ENCODE results near the gene MARCO.

MARCO gene

GRCh38 chr2:118913131-118913802 lies 28.7 kb upstream of the MARCO start:
- no peaks in the 10 kb centered on the region for H3K9me3 ChIP-seq (ENCODE audit: control insufficient read depth, low read depth, low read length)
- no peak overlapping the region for H3K4me3 ChIP-seq (ENCODE audit: low read length)
- H3K36me3 ChIP-seq (ENCODE audit: control insufficient read depth, low read depth, low read length) = no peaks in the 10 kb centered on the region
- no peaks in the 10 kb centered on the region for H3K4me1 ChIP-seq (ENCODE audit: control insufficient read depth, low read depth, low read length)
- H3K27ac ChIP-seq (ENCODE audit: low read length) = no peak overlapping the region
- no peaks in the 10 kb centered on the region for H3K27me3 ChIP-seq (ENCODE audit: control insufficient read depth, insufficient read depth, low read length)
- H3K9ac ChIP-seq (ENCODE audit: low read length) = no peak overlapping the region

GRCh38 chr2:118913803-118914645 lies 28.0 kb upstream of the MARCO start:
- no peaks in the 10 kb centered on the region for H3K36me3 ChIP-seq (ENCODE audit: control insufficient read depth, low read depth, low read length)
- H3K9ac ChIP-seq (ENCODE audit: low read length) = no peak overlapping the region

GRCh38 chr2:118914721-118915453 lies 27.1 kb upstream of the MARCO start:
- H3K4me1 ChIP-seq (ENCODE audit: control insufficient read depth, low read depth, low read length) = no peaks in the 10 kb centered on the region
- H3K36me3 ChIP-seq (ENCODE audit: control insufficient read depth, low read depth, low read length) = no peaks in the 10 kb centered on the region
- H3K27me3 ChIP-seq (ENCODE audit: control insufficient read depth, insufficient read depth, low read length) = no peaks in the 10 kb centered on the region
- no peak overlapping the region for H3K4me3 ChIP-seq (ENCODE audit: low read length)
- no peak overlapping the region for H3K9ac ChIP-seq (ENCODE audit: low read length)
- H3K27ac ChIP-seq (ENCODE audit: low read length) = no peak overlapping the region
- no peaks in the 10 kb centered on the region for H3K9me3 ChIP-seq (ENCODE audit: control insufficient read depth, low read depth, low read length)

More at GRCh38 chr2:118913803-118914645, 28.0 kb upstream of the MARCO start:
- Histone ChIP-seq H3K4me3 (ENCODE audit: low read length) (no peak overlapping the region), H3K27me3 (ENCODE audit: control insufficient read depth, insufficient read depth, low read length) (no peaks in the 10 kb centered on the region), H3K4me1 (ENCODE audit: control insufficient read depth, low read depth, low read length) (no peaks in the 10 kb centered on the region), H3K27ac (ENCODE audit: low read length) (no peak overlapping the region), H3K9me3 (ENCODE audit: control insufficient read depth, low read depth, low read length) (no peaks in the 10 kb centered on the region)

GRCh38 chr2:118918017-118918416 lies 24.0 kb upstream of the MARCO start:
- no peak overlapping the region for H3K27ac ChIP-seq (ENCODE audit: low read length)

GRCh38 chr2:118921646-118922045 lies 20.3 kb upstream of the MARCO start:
- Histone ChIP-seq H3K27me3 (ENCODE audit: control insufficient read depth, insufficient read depth, low read length) (no peaks in the 10 kb centered on the region), H3K9me3 (ENCODE audit: control insufficient read depth, low read depth, low read length) (no peaks in the 10 kb centered on the region), H3K36me3 (ENCODE audit: control insufficient read depth, low read depth, low read length) (no peaks in the 10 kb centered on the region), H3K27ac (ENCODE audit: low read length) (no peak overlapping the region), H3K4me3 (ENCODE audit: low read length) (no peak overlapping the region), H3K9ac (ENCODE audit: low read length) (no peak overlapping the region), H3K4me1 (ENCODE audit: control insufficient read depth, low read depth, low read length) (peaks cover 4% of the 10 kb centered on the region)

More at GRCh38 chr2:118918017-118918416, 24.0 kb upstream of the MARCO start:
- Histone ChIP-seq H3K36me3 (ENCODE audit: control insufficient read depth, low read depth, low read length) (no peaks in the 10 kb centered on the region), H3K9ac (ENCODE audit: low read length) (no peak overlapping the region), H3K9me3 (ENCODE audit: control insufficient read depth, low read depth, low read length) (no peaks in the 10 kb centered on the region), H3K4me1 (ENCODE audit: control insufficient read depth, low read depth, low read length) (peaks cover 4% of the 10 kb centered on the region), H3K27me3 (ENCODE audit: control insufficient read depth, insufficient read depth, low read length) (no peaks in the 10 kb centered on the region), H3K4me3 (ENCODE audit: low read length) (no peak overlapping the region)

DNA sequence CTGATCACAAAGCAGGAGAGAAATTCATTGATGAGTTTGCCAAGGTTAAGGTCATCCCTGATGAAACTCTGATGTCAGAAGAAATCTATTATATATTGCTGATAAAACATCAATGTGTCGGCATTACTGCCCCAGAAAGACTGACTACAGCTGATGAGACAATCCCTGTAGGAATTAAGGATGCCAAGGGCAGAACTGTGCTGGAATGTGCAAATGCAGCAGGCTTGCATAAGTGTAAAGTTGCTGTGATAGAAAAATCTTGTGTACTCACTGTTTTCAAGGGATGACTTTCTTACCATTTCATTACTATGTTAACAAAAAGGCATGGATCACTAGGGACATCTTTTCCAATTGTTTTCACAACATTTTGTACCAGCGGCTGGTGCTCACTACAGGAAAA lies 19.7 kb upstream of the MARCO start:
- no peak overlapping the region for H3K4me3 ChIP-seq (ENCODE audit: low read length)
- H3K4me1 ChIP-seq (ENCODE audit: control insufficient read depth, low read depth, low read length) = peaks cover 4% of the 10 kb centered on the region
- no peaks in the 10 kb centered on the region for H3K27me3 ChIP-seq (ENCODE audit: control insufficient read depth, insufficient read depth, low read length)
- H3K9me3 ChIP-seq (ENCODE audit: control insufficient read depth, low read depth, low read length) = no peaks in the 10 kb centered on the region
- no peaks in the 10 kb centered on the region for H3K36me3 ChIP-seq (ENCODE audit: control insufficient read depth, low read depth, low read length)
- H3K27ac ChIP-seq (ENCODE audit: low read length) = no peak overlapping the region
- no peak overlapping the region for H3K9ac ChIP-seq (ENCODE audit: low read length)

DNA sequence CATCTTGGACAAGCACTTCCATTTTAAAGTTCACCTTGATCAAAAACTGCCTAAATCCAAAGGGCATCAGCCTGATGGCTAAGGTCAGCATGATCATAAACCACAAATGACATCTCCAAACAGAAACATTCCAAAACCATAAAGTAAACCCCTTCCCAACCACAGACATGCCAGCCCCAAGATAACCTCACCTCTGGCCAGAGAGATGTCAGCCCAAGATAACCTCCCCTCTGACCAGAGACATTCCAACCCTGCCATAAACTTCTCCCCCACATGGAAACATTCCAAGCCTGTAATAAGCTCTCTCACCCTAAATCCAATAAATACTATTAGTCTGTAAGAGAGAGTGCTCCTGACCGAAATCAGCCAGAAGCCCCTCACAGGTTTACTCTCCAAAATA lies 18.6 kb upstream of the MARCO start:
- H3K9ac ChIP-seq (ENCODE audit: low read length) = no peak overlapping the region
- peaks cover 4% of the 10 kb centered on the region for H3K4me1 ChIP-seq (ENCODE audit: control insufficient read depth, low read depth, low read length)
- H3K9me3 ChIP-seq (ENCODE audit: control insufficient read depth, low read depth, low read length) = no peaks in the 10 kb centered on the region
- H3K27me3 ChIP-seq (ENCODE audit: control insufficient read depth, insufficient read depth, low read length) = no peaks in the 10 kb centered on the region
- H3K27ac ChIP-seq (ENCODE audit: low read length) = no peak overlapping the region
- H3K4me3 ChIP-seq (ENCODE audit: low read length) = no peak overlapping the region
- no peaks in the 10 kb centered on the region for H3K36me3 ChIP-seq (ENCODE audit: control insufficient read depth, low read depth, low read length)

DNA sequence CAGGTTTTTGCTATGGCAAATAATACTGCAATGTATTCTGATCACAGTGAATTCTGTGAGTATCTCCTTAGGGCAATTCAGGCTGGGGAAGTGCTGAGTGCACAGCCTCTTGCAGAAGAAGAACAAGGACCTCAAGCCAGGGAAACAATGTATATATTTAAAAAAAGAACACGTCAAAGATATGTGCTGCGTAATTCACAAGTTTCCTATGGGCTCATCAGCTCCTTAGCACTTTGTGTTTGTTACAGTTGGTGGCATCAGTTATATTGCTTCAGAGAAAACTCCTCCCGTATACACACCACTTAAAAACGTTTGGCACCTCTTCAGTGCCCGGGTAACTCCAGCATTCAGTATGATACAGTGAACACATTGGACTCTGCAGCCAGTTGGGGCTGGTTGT lies 16.5 kb upstream of the MARCO start:
- Histone ChIP-seq H3K9ac (ENCODE audit: low read length) (no peak overlapping the region), H3K4me1 (ENCODE audit: control insufficient read depth, low read depth, low read length) (peaks cover 4% of the 10 kb centered on the region), H3K9me3 (ENCODE audit: control insufficient read depth, low read depth, low read length) (no peaks in the 10 kb centered on the region), H3K36me3 (ENCODE audit: control insufficient read depth, low read depth, low read length) (no peaks in the 10 kb centered on the region), H3K4me3 (ENCODE audit: low read length) (no peak overlapping the region), H3K27me3 (ENCODE audit: control insufficient read depth, insufficient read depth, low read length) (no peaks in the 10 kb centered on the region), H3K27ac (ENCODE audit: low read length) (no peak overlapping the region)

DNA sequence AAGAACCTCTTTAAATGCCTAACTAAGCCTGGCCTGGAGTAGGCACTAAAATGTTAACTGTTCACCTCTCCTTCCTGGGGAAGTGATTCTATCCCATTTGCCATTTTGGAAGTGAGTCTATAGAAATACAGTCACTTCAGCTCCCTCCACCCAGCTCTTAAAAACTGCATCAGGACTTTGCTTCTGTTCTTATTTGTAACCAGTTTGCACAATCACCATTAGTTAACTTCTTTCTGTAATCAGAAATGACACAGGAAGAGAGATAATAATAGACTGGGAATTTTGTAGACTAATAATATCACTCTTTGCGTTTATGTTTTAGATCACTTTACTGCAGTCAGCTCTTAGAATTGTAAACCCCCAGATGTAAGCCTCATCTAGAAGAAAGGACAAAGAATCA lies 16.0 kb upstream of the MARCO start:
- no peak overlapping the region for H3K27ac ChIP-seq (ENCODE audit: low read length)
- H3K27me3 ChIP-seq (ENCODE audit: control insufficient read depth, insufficient read depth, low read length) = no peaks in the 10 kb centered on the region
- H3K9me3 ChIP-seq (ENCODE audit: control insufficient read depth, low read depth, low read length) = no peaks in the 10 kb centered on the region
- no peaks in the 10 kb centered on the region for H3K36me3 ChIP-seq (ENCODE audit: control insufficient read depth, low read depth, low read length)
- H3K4me3 ChIP-seq (ENCODE audit: low read length) = no peak overlapping the region
- H3K4me1 ChIP-seq (ENCODE audit: control insufficient read depth, low read depth, low read length) = peaks cover 4% of the 10 kb centered on the region
- no peak overlapping the region for H3K9ac ChIP-seq (ENCODE audit: low read length)

- Histone ChIP-seq H3K9me3 (ENCODE audit: control insufficient read depth, low read depth, low read length) (peaks cover 3% of the 10 kb centered on the region), H3K27me3 (ENCODE audit: control insufficient read depth, insufficient read depth, low read length) (no peaks in the 10 kb centered on the region), H3K27ac (ENCODE audit: low read length) (no peak overlapping the region), H3K4me1 (ENCODE audit: control insufficient read depth, low read depth, low read length) (no peaks in the 10 kb centered on the region), H3K9ac (ENCODE audit: low read length) (no peak overlapping the region), H3K36me3 (ENCODE audit: control insufficient read depth, low read depth, low read length) (no peaks in the 10 kb centered on the region), H3K4me3 (ENCODE audit: low read length) (no peak overlapping the region)
Measured at GRCh38 chr2:118929059-118929458, 12.9 kb upstream of the MARCO start.

- H3K4me3 ChIP-seq (ENCODE audit: low read length) = no peak overlapping the region
- H3K4me1 ChIP-seq (ENCODE audit: control insufficient read depth, low read depth, low read length) = no peaks in the 10 kb centered on the region
- peaks cover 3% of the 10 kb centered on the region for H3K9me3 ChIP-seq (ENCODE audit: control insufficient read depth, low read depth, low read length)
- H3K36me3 ChIP-seq (ENCODE audit: control insufficient read depth, low read depth, low read length) = no peaks in the 10 kb centered on the region
- no peaks in the 10 kb centered on the region for H3K27me3 ChIP-seq (ENCODE audit: control insufficient read depth, insufficient read depth, low read length)
- no peak overlapping the region for H3K9ac ChIP-seq (ENCODE audit: low read length)
- no peak overlapping the region for H3K27ac ChIP-seq (ENCODE audit: low read length)
Measured at GRCh38 chr2:118932949-118933348, 9.0 kb upstream of the MARCO start.
